GM23338 (cell line): Measurements from ENCODE around the gene MND1. TPM values are rescaled to one million over a fixed set of nuclear protein-coding genes. Genes with fewer than 3 reads are reported as not detected.

Experiments
- ATAC-seq: fragments of 200-7000 bp; cut with Tn5 transposase; 3 replicates; pipeline ENCODE4 v1.9.1; 2020
- DNase-seq: peaks from one replicate; pipeline ENCODE4 v3.0.0-alpha.2; 2015; ENCODE audit warnings: low spot score
- H2AFZ ChIP-seq: fragments of 200-600 bp; sonication (generic); 2 replicates; pipeline ENCODE4 v1.8.0; 2016; ENCODE audit warnings: antibody characterized with exemption, mild to moderate bottlenecking, moderate library complexity
- H3F3A ChIP-seq: fragments of 200-600 bp; sonication (generic); replicated peaks from 2 replicates; pipeline ENCODE4 v1.8.0; 2017; ENCODE audit warnings: antibody characterized with exemption, mixed run types, low read depth
- H3K27ac ChIP-seq: fragments of 200-600 bp; sonication (generic); 2 replicates; pipeline ENCODE4 v1.6.1; 2016; ENCODE audit warnings: low read depth
- H3K27me3 ChIP-seq: fragments of 200-600 bp; sonication (generic); 2 replicates; pipeline ENCODE4 v1.8.0; 2016; ENCODE audit warnings: mild to moderate bottlenecking, mixed run types, moderate library complexity; ENCODE audit not compliant: insufficient read depth
- H3K36me3 ChIP-seq: fragments of 200-600 bp; sonication (generic); 2 replicates; pipeline ENCODE4 v1.8.0; 2016; ENCODE audit warnings: mild to moderate bottlenecking; ENCODE audit not compliant: insufficient read depth
- H3K4me1 ChIP-seq: fragments of 200-600 bp; sonication (generic); 2 replicates; pipeline ENCODE4 v1.8.0; 2016; ENCODE audit warnings: mild to moderate bottlenecking, moderate library complexity; ENCODE audit not compliant: insufficient read depth
- H3K4me2 ChIP-seq: fragments of 200-600 bp; sonication (generic); 2 replicates; pipeline ENCODE4 v1.7.1; 2017; ENCODE audit warnings: mixed run types
- H3K4me3 ChIP-seq: fragments of 200-600 bp; sonication (generic); 2 replicates; pipeline ENCODE4 v1.6.1; 2016; ENCODE audit warnings: mixed run types
- H3K79me2 ChIP-seq: fragments of 200-600 bp; sonication (generic); replicated peaks from 2 replicates; pipeline ENCODE4 v1.8.0; 2017; ENCODE audit warnings: mild to moderate bottlenecking; ENCODE audit not compliant: insufficient read depth
- H3K9me2 ChIP-seq: fragments of 200-600 bp; sonication (generic); 2 replicates; pipeline ENCODE4 v1.8.0; 2017; ENCODE audit not compliant: insufficient read depth
- H4K20me1 ChIP-seq: fragments of 200-600 bp; sonication (generic); replicated peaks from 2 replicates; pipeline ENCODE4 v1.8.0; 2017; ENCODE audit warnings: mild to moderate bottlenecking; ENCODE audit not compliant: insufficient read depth
- H3K27ac Mint-ChIP-seq: 2 replicates; pipeline ENCODE4 v1.8.0; 2020; ENCODE audit warnings: inconsistent platforms, mild to moderate bottlenecking, moderate library complexity, mixed read lengths
- H3K27me3 Mint-ChIP-seq: 3 replicates; pipeline ENCODE4 v1.8.0; 2022; ENCODE audit warnings: low read depth, mild to moderate bottlenecking, moderate library complexity, mixed read lengths, inconsistent platforms; ENCODE audit not compliant: insufficient read depth, poor library complexity
- H3K36me3 Mint-ChIP-seq: 3 replicates; pipeline ENCODE4 v1.8.0; 2021; ENCODE audit warnings: low read depth, mild to moderate bottlenecking, inconsistent platforms, moderate library complexity, mixed read lengths
- H3K4me1 Mint-ChIP-seq: 3 replicates; pipeline ENCODE4 v1.8.0; 2020; ENCODE audit warnings: mild to moderate bottlenecking, inconsistent platforms, mixed read lengths
- H3K4me3 Mint-ChIP-seq: 3 replicates; pipeline ENCODE4 v1.8.0; 2021; ENCODE audit warnings: moderate library complexity, mild to moderate bottlenecking, inconsistent platforms, mixed read lengths
- H3K9me3 Mint-ChIP-seq: 3 replicates; pipeline ENCODE4 v1.8.0; 2020; ENCODE audit warnings: moderate library complexity, mild to moderate bottlenecking, inconsistent platforms, mixed read lengths
- CREB1 ChIP-seq: fragments of 250-450 bp; sonication (Bioruptor Pico); IDR thresholded peaks from 2 replicates; pipeline ENCODE4 v1.5.0; 2020; ENCODE audit warnings: low read depth, mild to moderate bottlenecking, moderate library complexity
- EZH2 ChIP-seq: fragments of 200-600 bp; sonication (generic); IDR thresholded peaks from one replicate; pipeline ENCODE4 v1.8.0; 2017; ENCODE audit warnings: antibody characterized with exemption, mild to moderate bottlenecking, low read depth; ENCODE audit not compliant: unreplicated experiment
- EZH2phosphoT487 ChIP-seq: fragments of 200-600 bp; sonication (generic); IDR thresholded peaks from one replicate; pipeline ENCODE4 v1.8.1; 2018; ENCODE audit warnings: antibody characterized with exemption; ENCODE audit not compliant: unreplicated experiment
- JUNB ChIP-seq: IDR thresholded peaks from one replicate; pipeline ENCODE4 v1.6.1; 2016; ENCODE audit warnings: antibody characterized with exemption; ENCODE audit not compliant: unreplicated experiment
- NANOG ChIP-seq: IDR thresholded peaks from 2 replicates; pipeline ENCODE4 v1.6.1; 2016; ENCODE audit warnings: antibody characterized with exemption, borderline replicate concordance
- POLR2AphosphoS5 ChIP-seq: IDR thresholded peaks from 2 replicates; pipeline ENCODE4 v1.6.1; 2016; ENCODE audit warnings: antibody characterized with exemption, low read depth
- REST ChIP-seq: IDR thresholded peaks from one replicate; pipeline ENCODE4 v1.6.1; 2018; ENCODE audit warnings: antibody characterized with exemption; ENCODE audit not compliant: unreplicated experiment
- ZNF114 ChIP-seq: fragments of 250-450 bp; sonication (Bioruptor Pico); IDR thresholded peaks from 2 replicates; pipeline ENCODE4 v1.5.0; 2020; ENCODE audit warnings: mild to moderate bottlenecking, moderate library complexity
- ZNF331 ChIP-seq: fragments of 250-450 bp; sonication (Bioruptor Pico); IDR thresholded peaks from 2 replicates; pipeline ENCODE4 v1.5.0; 2020; ENCODE audit warnings: low read depth, mild to moderate bottlenecking, moderate library complexity
- ZNF462 ChIP-seq: fragments of 250-450 bp; sonication (Bioruptor Pico); IDR thresholded peaks from 2 replicates; pipeline ENCODE4 v1.5.0; 2020; ENCODE audit warnings: mild to moderate bottlenecking, moderate library complexity
- polyA plus RNA-seq: library from polyadenylated mRNA; unstranded; fragments of >200 nt; fragmentation: Nextera tagmentation; extraction: Ambion mirVana; gene quantifications from 2 replicates; pipeline ENCODE4 v1.2.1, GENCODE V29; 2016
- total RNA-seq: library from RNA; depleted of rRNA; stranded (reverse); fragments of >200 nt; shearing (Covaris generic); gene quantifications from 2 replicates; pipeline ENCODE4 v1.2.3, GENCODE V29; 2014

MND1 gene
- total and polyA plus RNA-seq, 2 experiments from 2014 or later, result 22.5 to 63.5 TPM

- Mint-ChIP-seq H3K27ac (no peak overlapping the region), H3K4me3 (no peak overlapping the region), H3K36me3 (no peaks in the 10 kb centered on the region; the same call in 1 of the 3 replicates), H3K4me1 (peaks cover 29% of the 10 kb centered on the region), H3K27me3 (peaks cover 8% of the 10 kb centered on the region), H3K9me3 (no peaks in the 10 kb centered on the region)
- peaks cover 20% of the 10 kb centered on the region for H3K4me1 ChIP-seq
- H2AFZ ChIP-seq, result no peak overlapping the region
- no peaks in the 10 kb centered on the region for H3K36me3 ChIP-seq
- H4K20me1 ChIP-seq, result no peaks in the 10 kb centered on the region
- ATAC-seq (no peak), DNase-seq (no peak)
- no peak for TF ChIP-seq CREB1 (CRISPR knock-in tag)
- no peak for TF ChIP-seq NANOG
- no peak for TF ChIP-seq JUNB
- no peak for TF ChIP-seq POLR2AphosphoS5
- no peak for TF ChIP-seq ZNF114 (CRISPR knock-in tag)
- H3K79me2 ChIP-seq, result peaks cover 38% of the 10 kb centered on the region
- no peaks in the 10 kb centered on the region for H3K9me2 ChIP-seq
- H3K4me2 ChIP-seq, result no peak overlapping the region
- H3K4me3 ChIP-seq, result no peak overlapping the region
- 0 out of 2 replicates have a peak, but pooled peaks cover 8% of the 10 kb centered on the region for H3K27me3 ChIP-seq
- no peak overlapping the region for H3K27ac ChIP-seq
- no peaks in the 10 kb centered on the region for H3F3A ChIP-seq
These were observed 4.8 kb downstream of the MND1 start for GRCh38 chr4:153349206-153349805.

GRCh38 chr4:153362184-153362583 lies 17.7 kb downstream of the MND1 start:
- Mint-ChIP-seq H3K27ac (no peak overlapping the region), H3K4me1 (no peaks in the 10 kb centered on the region; the same call in 2 of the 3 replicates), H3K27me3 (peaks cover 2% of the 10 kb centered on the region), H3K4me3 (no peak overlapping the region), H3K9me3 (no peaks in the 10 kb centered on the region), H3K36me3 (peaks cover 44% of the 10 kb centered on the region)
- no peak overlapping the region for H3K27ac ChIP-seq
- no peaks in the 10 kb centered on the region for H4K20me1 ChIP-seq
- no peaks in the 10 kb centered on the region for H3K9me2 ChIP-seq
- no peaks in the 10 kb centered on the region for H3K79me2 ChIP-seq
- DNase-seq (no peak), ATAC-seq (no peak)
- H3K4me1 ChIP-seq, result no peaks in the 10 kb centered on the region
- no peak overlapping the region for H3K4me3 ChIP-seq
- H3K4me2 ChIP-seq, result no peak overlapping the region
- no peaks in the 10 kb centered on the region for H3K27me3 ChIP-seq
- H3K36me3 ChIP-seq, result 0 out of 2 replicates have a peak, but pooled peaks cover 7% of the 10 kb centered on the region
- no peaks in the 10 kb centered on the region for H3F3A ChIP-seq
- no peak overlapping the region for H2AFZ ChIP-seq
- TF ChIP-seq ZNF462 (CRISPR knock-in tag), result no peak
- no peak for TF ChIP-seq NANOG
- no peak for TF ChIP-seq CREB1 (CRISPR knock-in tag)
- TF ChIP-seq REST, result no peak
- no peak for TF ChIP-seq POLR2AphosphoS5
- TF ChIP-seq ZNF331 (CRISPR knock-in tag), result no peak
- TF ChIP-seq JUNB, result no peak
- TF ChIP-seq EZH2, result no peak
- no peak for TF ChIP-seq EZH2phosphoT487
